GM21529 (cell line): ENCODE measurements around the gene SRGAP2C.
"Not testable (repeated sequence)": the region's sequence is repeated elsewhere in the genome, so short reads cannot be mapped to it uniquely, and the experiment has no call there.

Experiments
- ATAC-seq: cut with Tn5 transposase; IDR thresholded peaks from one replicate; pipeline ENCODE4 v1.9.1; 2021; ENCODE audit not compliant: unreplicated experiment

The SRGAP2C gene

DNA sequence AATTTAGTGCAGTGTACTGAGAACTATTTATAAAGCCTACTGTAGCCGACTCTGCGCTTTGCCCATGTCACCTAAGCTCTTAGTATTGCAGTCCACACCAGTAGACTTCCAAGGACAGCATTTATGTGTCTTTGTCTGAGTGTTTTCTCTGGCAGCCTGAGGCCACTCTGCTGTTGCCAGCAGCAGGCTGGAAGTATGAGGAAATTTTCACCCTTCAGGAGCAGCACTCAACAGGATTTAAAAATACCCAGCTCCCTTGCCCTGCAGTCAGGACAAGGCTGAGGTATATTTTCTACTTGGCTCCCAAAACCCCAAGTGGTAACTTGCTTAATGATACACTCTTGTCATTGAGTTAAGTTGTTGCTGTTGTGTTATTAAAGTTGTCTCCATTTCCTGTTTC, 230.1 kb downstream of the SRGAP2C start:
- no peak for ATAC-seq

GRCh38 chr1:121417325-121417923, 232.6 kb downstream of the SRGAP2C start:
- ATAC-seq, result no peak

DNA sequence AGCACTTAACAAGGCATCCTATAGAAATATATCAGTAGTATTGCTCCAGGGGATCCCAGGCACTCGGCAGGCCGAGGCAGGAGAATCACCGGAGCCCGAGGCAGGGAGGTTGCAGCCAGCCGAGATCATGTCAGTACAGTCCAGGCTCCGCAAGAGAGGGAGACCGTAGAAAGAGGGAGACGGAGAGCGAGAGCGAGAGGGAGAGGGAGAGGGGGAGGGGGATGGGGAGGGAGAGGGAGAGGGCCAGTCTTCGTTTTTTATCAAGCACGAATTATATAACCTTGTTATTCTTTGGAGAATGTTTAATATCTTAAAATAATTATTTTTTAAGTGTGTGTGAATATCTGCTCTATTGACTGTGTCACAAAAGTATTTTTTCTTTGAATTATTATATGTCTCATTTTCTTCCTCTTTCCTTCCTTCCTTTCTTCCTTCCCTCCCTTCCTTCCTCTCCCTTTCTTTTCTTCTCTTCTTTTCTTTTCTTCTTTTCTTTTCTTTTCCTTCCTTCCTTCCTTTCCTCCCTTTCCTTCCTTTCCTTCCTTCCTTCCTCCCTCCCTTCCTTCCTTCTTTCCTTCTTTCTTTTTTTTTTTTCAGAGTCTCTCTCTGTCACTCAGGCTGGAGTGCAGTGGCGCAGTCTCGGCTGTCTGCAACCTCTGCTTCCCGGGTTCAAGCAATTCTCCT, 233.7 kb downstream of the SRGAP2C start:
- ATAC-seq, result no peak

- ATAC-seq, result not testable (repeated sequence)
These were observed 234.4 kb downstream of the SRGAP2C start for GRCh38 chr1:121419050-121419615.

DNA sequence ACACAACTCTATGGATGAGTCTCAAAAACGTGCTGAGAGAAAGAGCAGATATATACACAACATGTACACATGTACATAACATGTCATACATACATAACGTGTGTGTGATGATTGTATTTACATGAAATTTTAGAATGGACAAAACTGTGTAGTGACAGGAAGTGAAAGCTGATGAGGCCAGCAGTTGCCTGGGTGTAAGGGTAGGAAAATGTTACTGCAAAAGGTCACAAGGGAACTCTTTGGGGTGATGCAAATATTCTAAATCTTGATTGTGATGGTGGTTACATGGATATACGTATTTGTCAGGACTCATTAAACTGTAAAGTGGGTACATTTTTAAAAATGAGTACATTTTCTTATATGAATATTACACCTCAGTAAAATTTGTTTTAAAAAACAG, 236.7 kb downstream of the SRGAP2C start:
- ATAC-seq, result not testable (repeated sequence)

GRCh38 chr1:121423956-121424355, 239.2 kb downstream of the SRGAP2C start:
- not testable (repeated sequence) for ATAC-seq

GRCh38 chr1:121433517-121433916, 248.7 kb downstream of the SRGAP2C start:
- not testable (repeated sequence) for ATAC-seq

DNA sequence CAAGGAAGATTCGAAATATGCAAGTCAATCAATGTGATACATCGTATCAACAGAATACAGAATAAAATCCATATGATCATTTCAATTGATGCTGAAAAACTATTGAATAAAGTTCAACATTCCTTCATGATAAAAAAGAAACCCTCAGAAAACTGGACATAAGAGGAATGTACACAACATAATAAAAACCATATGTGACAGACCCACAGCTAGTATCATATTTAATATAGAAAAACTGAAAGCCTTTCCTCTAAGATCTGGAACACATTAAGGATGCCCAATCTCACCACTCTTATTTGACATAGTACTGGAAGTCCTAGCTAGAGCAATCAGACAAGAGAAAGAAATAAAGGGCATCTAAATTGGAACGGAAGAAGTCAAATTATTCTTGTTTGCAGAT, 254.1 kb downstream of the SRGAP2C start:
- ATAC-seq, result not testable (repeated sequence)

- ATAC-seq, result no peak
These were observed 256.2 kb downstream of the SRGAP2C start for GRCh38 chr1:121440993-121441392.
